PC-9 (cell line): ENCODE measurements around the gene HSPA2.
"Not testable (repeated sequence)": the region's sequence is repeated elsewhere in the genome, so short reads cannot be mapped to it uniquely, and the experiment has no call there.

Experiments
- EZH2 ChIP-seq: fragments of 200-600 bp; sonication (generic); IDR thresholded peaks from 2 replicates; pipeline ENCODE4 v1.8.0; 2017; ENCODE audit warnings: antibody characterized with exemption, low read depth
- TF ChIP-seq, protein P1 (sequence below): fragments of 200-600 bp; sonication (generic); conservative IDR thresholded peaks from 2 replicates; pipeline ENCODE4 v1.6.1; 2017; ENCODE audit warnings: mixed run types, antibody characterized with exemption, mild to moderate bottlenecking, moderate library complexity

DNA sequence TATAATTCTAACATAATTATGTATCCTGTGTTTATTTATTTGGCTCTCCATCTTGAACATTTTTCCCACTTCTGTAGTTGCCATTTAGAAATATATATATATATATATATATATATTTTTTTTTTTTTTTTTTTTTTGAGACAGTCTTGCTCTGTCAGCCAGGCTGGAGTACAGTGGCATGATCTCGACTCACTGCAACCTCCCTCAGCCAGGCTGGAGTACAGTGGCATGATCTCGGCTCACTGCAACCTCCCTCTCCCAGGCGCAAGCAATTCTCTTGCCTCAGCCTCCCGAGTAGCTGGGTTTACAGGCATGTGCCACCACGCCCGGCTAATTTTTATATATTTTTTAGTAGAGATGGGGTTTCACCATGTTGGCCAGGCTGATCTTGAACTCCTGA lies 22.9 kb upstream of the HSPA2 start:
- TF ChIP-seq, protein P1, sequence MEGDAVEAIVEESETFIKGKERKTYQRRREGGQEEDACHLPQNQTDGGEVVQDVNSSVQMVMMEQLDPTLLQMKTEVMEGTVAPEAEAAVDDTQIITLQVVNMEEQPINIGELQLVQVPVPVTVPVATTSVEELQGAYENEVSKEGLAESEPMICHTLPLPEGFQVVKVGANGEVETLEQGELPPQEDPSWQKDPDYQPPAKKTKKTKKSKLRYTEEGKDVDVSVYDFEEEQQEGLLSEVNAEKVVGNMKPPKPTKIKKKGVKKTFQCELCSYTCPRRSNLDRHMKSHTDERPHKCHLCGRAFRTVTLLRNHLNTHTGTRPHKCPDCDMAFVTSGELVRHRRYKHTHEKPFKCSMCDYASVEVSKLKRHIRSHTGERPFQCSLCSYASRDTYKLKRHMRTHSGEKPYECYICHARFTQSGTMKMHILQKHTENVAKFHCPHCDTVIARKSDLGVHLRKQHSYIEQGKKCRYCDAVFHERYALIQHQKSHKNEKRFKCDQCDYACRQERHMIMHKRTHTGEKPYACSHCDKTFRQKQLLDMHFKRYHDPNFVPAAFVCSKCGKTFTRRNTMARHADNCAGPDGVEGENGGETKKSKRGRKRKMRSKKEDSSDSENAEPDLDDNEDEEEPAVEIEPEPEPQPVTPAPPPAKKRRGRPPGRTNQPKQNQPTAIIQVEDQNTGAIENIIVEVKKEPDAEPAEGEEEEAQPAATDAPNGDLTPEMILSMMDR, result not testable (repeated sequence)
- not testable (repeated sequence) for TF ChIP-seq EZH2
